GM10248 (cell line): ENCODE data around the gene MLX.

ENCODE experiments used
- CTCF ChIA-PET: fragments of 300-600 bp; sonication (Branson Sonifier 250); formaldehyde crosslinking; extraction: SDS; loops from one replicate; lab custom pipeline; 2021; ENCODE audit warnings: antibody characterized with exemption; lab: Yijun Ruan, JAX
- POLR2A ChIA-PET: fragments of 350-650 bp; sonication (Branson Sonifier 250); formaldehyde crosslinking; extraction: SDS; loops from one replicate; lab custom pipeline; 2020; ENCODE audit warnings: antibody characterized with exemption; lab: Yijun Ruan, JAX
- DNase-seq: peaks from one replicate; pipeline ENCODE4 v3.0.0; 2012; ENCODE audit errors: extremely low spot score
- CTCF ChIP-seq: IDR thresholded peaks from 2 replicates; pipeline ENCODE4 v1.5.1; 2012; ENCODE audit warnings: mild to moderate bottlenecking, low read depth; ENCODE audit errors: extremely low read depth, missing control alignments, control extremely low read depth

Gene MLX

DNA sequence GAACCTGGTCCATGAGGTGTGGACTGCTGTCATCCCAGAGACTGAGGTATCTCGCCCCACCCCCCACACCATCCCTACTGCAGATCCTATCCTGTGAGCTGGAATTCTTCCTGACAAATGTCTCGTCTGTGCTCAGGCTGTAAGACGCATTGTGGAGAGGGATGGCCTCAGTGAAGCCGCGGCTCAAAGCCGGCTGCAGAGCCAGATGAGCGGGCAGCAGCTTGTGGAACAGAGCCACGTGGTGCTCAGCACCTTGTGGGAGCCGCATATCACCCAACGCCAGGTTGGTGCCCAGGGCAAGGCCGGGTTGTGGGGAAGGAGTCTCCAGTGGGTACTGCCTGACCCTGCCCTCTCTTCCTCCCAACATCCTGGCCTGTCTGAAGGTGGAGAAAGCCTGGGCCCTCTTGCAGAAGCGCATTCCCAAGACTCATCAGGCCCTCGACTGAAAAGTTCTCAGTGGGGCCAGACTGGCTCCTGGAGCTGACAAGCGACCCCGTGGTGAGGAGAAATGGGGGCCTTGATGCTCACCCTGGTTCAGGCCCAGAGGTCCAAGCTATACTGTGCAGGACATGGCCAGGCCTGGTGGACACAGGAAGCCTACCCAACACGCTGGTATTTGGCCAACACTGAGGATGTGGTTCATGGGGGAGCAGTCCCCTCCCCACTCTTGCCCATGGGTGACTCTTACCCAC, 1.2 kb upstream of the MLX start:
- POLR2A ChIA-PET, result interaction anchor here (1.0 kb wide), 1 partner anchor 803 kb away, joined by 3 read pairs; no protein-coding TSS in a partner anchor
- TF ChIP-seq CTCF, result no peak
- CTCF ChIA-PET, result interaction anchor here (0.9 to 5.5 kb wide), 4 partner anchors 13 to 198 kb away, joined by 4 to 49 read pairs (median 4); partner anchors contain the start of gene PSMC3IP
- no peak for DNase-seq

GRCh38 chr17:42566215-42566882, 551 bp upstream of the MLX start:
- TF ChIP-seq CTCF, result no peak
- DNase-seq, result no peak
- CTCF ChIA-PET, result interaction anchor here (1.0 to 5.5 kb wide), 2 partner anchors 12 to 106 kb away, joined by 4 to 49 read pairs; partner anchors contain the start of gene PSMC3IP
- POLR2A ChIA-PET, result no interaction called here

- no peak for TF ChIP-seq CTCF
- CTCF ChIA-PET, result interaction anchor here (1.7 to 5.5 kb wide), 2 partner anchors 10 to 256 kb away, joined by 5 to 49 read pairs; partner anchors contain the start of genes BECN1 and PSMC3IP
- POLR2A ChIA-PET, result no interaction called here
- DNase-seq, result no peak
These were observed 1.6 kb downstream of the MLX start for GRCh38 chr17:42568341-42569111.

- no peak for DNase-seq
- no peak for TF ChIP-seq CTCF
- POLR2A ChIA-PET, result no interaction called here
- CTCF ChIA-PET, result no interaction called here
These were observed 4.7 kb downstream of the MLX start for GRCh38 chr17:42571435-42572225.

DNA sequence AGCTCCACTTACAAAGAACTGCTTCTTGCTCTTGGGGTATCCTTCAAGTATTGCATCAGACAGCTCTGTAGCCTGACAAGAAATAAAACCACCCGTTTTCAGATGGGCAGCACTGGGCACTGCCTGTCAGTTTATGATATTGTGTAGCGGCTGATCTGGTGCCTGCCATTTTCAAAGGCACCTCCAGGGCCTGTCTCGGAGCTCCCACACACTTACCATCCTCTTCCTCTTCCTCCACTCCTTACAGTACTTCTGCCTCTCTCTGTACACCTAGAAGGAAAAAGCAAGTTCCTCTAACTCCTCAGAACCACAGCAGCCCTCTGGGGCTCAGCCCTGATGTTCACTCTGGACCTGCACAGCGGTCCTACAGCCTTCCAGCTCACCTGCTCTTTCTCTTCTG, 6.2 kb downstream of the MLX start:
- CTCF ChIA-PET, result no interaction called here
- POLR2A ChIA-PET, result no interaction called here
- no peak for TF ChIP-seq CTCF
- no peak for DNase-seq
